GM23338 (cell line): ENCODE data around the gene GAPVD1. TPM values are rescaled to one million over a fixed set of nuclear protein-coding genes. Genes with fewer than 3 reads are reported as not detected.

ENCODE experiments used
- ATAC-seq: fragments of 200-7000 bp; cut with Tn5 transposase; 3 replicates; pipeline ENCODE4 v1.9.1; 2020
- DNase-seq: peaks from one replicate; pipeline ENCODE4 v3.0.0-alpha.2; 2015; ENCODE audit warnings: low spot score
- H2AFZ ChIP-seq: fragments of 200-600 bp; sonication (generic); 2 replicates; pipeline ENCODE4 v1.8.0; 2016; ENCODE audit warnings: antibody characterized with exemption, mild to moderate bottlenecking, moderate library complexity
- H3F3A ChIP-seq: fragments of 200-600 bp; sonication (generic); replicated peaks from 2 replicates; pipeline ENCODE4 v1.8.0; 2017; ENCODE audit warnings: antibody characterized with exemption, mixed run types, low read depth
- H3K27ac ChIP-seq: fragments of 200-600 bp; sonication (generic); 2 replicates; pipeline ENCODE4 v1.6.1; 2016; ENCODE audit warnings: low read depth
- H3K27me3 ChIP-seq: fragments of 200-600 bp; sonication (generic); 2 replicates; pipeline ENCODE4 v1.8.0; 2016; ENCODE audit warnings: mild to moderate bottlenecking, mixed run types, moderate library complexity; ENCODE audit not compliant: insufficient read depth
- H3K36me3 ChIP-seq: fragments of 200-600 bp; sonication (generic); 2 replicates; pipeline ENCODE4 v1.8.0; 2016; ENCODE audit warnings: mild to moderate bottlenecking; ENCODE audit not compliant: insufficient read depth
- H3K4me1 ChIP-seq: fragments of 200-600 bp; sonication (generic); 2 replicates; pipeline ENCODE4 v1.8.0; 2016; ENCODE audit warnings: mild to moderate bottlenecking, moderate library complexity; ENCODE audit not compliant: insufficient read depth
- H3K4me2 ChIP-seq: fragments of 200-600 bp; sonication (generic); 2 replicates; pipeline ENCODE4 v1.7.1; 2017; ENCODE audit warnings: mixed run types
- H3K4me3 ChIP-seq: fragments of 200-600 bp; sonication (generic); 2 replicates; pipeline ENCODE4 v1.6.1; 2016; ENCODE audit warnings: mixed run types
- H3K79me2 ChIP-seq: fragments of 200-600 bp; sonication (generic); replicated peaks from 2 replicates; pipeline ENCODE4 v1.8.0; 2017; ENCODE audit warnings: mild to moderate bottlenecking; ENCODE audit not compliant: insufficient read depth
- H3K9me2 ChIP-seq: fragments of 200-600 bp; sonication (generic); 2 replicates; pipeline ENCODE4 v1.8.0; 2017; ENCODE audit not compliant: insufficient read depth
- H4K20me1 ChIP-seq: fragments of 200-600 bp; sonication (generic); replicated peaks from 2 replicates; pipeline ENCODE4 v1.8.0; 2017; ENCODE audit warnings: mild to moderate bottlenecking; ENCODE audit not compliant: insufficient read depth
- H3K27ac Mint-ChIP-seq: 2 replicates; pipeline ENCODE4 v1.8.0; 2020; ENCODE audit warnings: inconsistent platforms, mild to moderate bottlenecking, moderate library complexity, mixed read lengths
- H3K27me3 Mint-ChIP-seq: 3 replicates; pipeline ENCODE4 v1.8.0; 2022; ENCODE audit warnings: low read depth, mild to moderate bottlenecking, moderate library complexity, mixed read lengths, inconsistent platforms; ENCODE audit not compliant: insufficient read depth, poor library complexity
- H3K36me3 Mint-ChIP-seq: 3 replicates; pipeline ENCODE4 v1.8.0; 2021; ENCODE audit warnings: low read depth, mild to moderate bottlenecking, inconsistent platforms, moderate library complexity, mixed read lengths
- H3K4me1 Mint-ChIP-seq: 3 replicates; pipeline ENCODE4 v1.8.0; 2020; ENCODE audit warnings: mild to moderate bottlenecking, inconsistent platforms, mixed read lengths
- H3K4me3 Mint-ChIP-seq: 3 replicates; pipeline ENCODE4 v1.8.0; 2021; ENCODE audit warnings: moderate library complexity, mild to moderate bottlenecking, inconsistent platforms, mixed read lengths
- H3K9me3 Mint-ChIP-seq: 3 replicates; pipeline ENCODE4 v1.8.0; 2020; ENCODE audit warnings: moderate library complexity, mild to moderate bottlenecking, inconsistent platforms, mixed read lengths
- CREB1 ChIP-seq: fragments of 250-450 bp; sonication (Bioruptor Pico); IDR thresholded peaks from 2 replicates; pipeline ENCODE4 v1.5.0; 2020; ENCODE audit warnings: low read depth, mild to moderate bottlenecking, moderate library complexity
- CTCF ChIP-seq, 2 experiments: fragments of 200-600 bp in 1 of 2; sonication (generic) in 1 of 2; conservative IDR thresholded peaks; 2 replicates each; pipeline versions ENCODE4 v1.5.1 to v1.6.1; 2016 to 2017; ENCODE audit warnings: antibody characterized with exemption in 2 of 2, low read depth in 2 of 2, mild to moderate bottlenecking in 2 of 2, moderate library complexity in 1 of 2
- EZH2 ChIP-seq: fragments of 200-600 bp; sonication (generic); IDR thresholded peaks from one replicate; pipeline ENCODE4 v1.8.0; 2017; ENCODE audit warnings: antibody characterized with exemption, mild to moderate bottlenecking, low read depth; ENCODE audit not compliant: unreplicated experiment
- EZH2phosphoT487 ChIP-seq: fragments of 200-600 bp; sonication (generic); IDR thresholded peaks from one replicate; pipeline ENCODE4 v1.8.1; 2018; ENCODE audit warnings: antibody characterized with exemption; ENCODE audit not compliant: unreplicated experiment
- NANOG ChIP-seq: IDR thresholded peaks from 2 replicates; pipeline ENCODE4 v1.6.1; 2016; ENCODE audit warnings: antibody characterized with exemption, borderline replicate concordance
- POLR2AphosphoS5 ChIP-seq: IDR thresholded peaks from 2 replicates; pipeline ENCODE4 v1.6.1; 2016; ENCODE audit warnings: antibody characterized with exemption, low read depth
- STAT1 ChIP-seq: IDR thresholded peaks from one replicate; pipeline ENCODE4 v1.6.1; 2016; ENCODE audit warnings: antibody characterized with exemption; ENCODE audit not compliant: unreplicated experiment
- ZNF114 ChIP-seq: fragments of 250-450 bp; sonication (Bioruptor Pico); IDR thresholded peaks from 2 replicates; pipeline ENCODE4 v1.5.0; 2020; ENCODE audit warnings: mild to moderate bottlenecking, moderate library complexity
- ZNF331 ChIP-seq: fragments of 250-450 bp; sonication (Bioruptor Pico); IDR thresholded peaks from 2 replicates; pipeline ENCODE4 v1.5.0; 2020; ENCODE audit warnings: low read depth, mild to moderate bottlenecking, moderate library complexity
- ZNF462 ChIP-seq: fragments of 250-450 bp; sonication (Bioruptor Pico); IDR thresholded peaks from 2 replicates; pipeline ENCODE4 v1.5.0; 2020; ENCODE audit warnings: mild to moderate bottlenecking, moderate library complexity
- polyA plus RNA-seq: library from polyadenylated mRNA; unstranded; fragments of >200 nt; fragmentation: Nextera tagmentation; extraction: Ambion mirVana; gene quantifications from 2 replicates; pipeline ENCODE4 v1.2.1, GENCODE V29; 2016
- total RNA-seq: library from RNA; depleted of rRNA; stranded (reverse); fragments of >200 nt; shearing (Covaris generic); gene quantifications from 2 replicates; pipeline ENCODE4 v1.2.3, GENCODE V29; 2014

Gene GAPVD1
- total and polyA plus RNA-seq, 2 experiments from 2014 or later, result 19.2 to 34.6 TPM

GRCh38 chr9:125341566-125341965 is 79.9 kb downstream of the GAPVD1 start (continued):
- TF ChIP-seq ZNF462 (CRISPR knock-in tag), result no peak
- no peak for TF ChIP-seq POLR2AphosphoS5
- TF ChIP-seq EZH2phosphoT487, result no peak
- TF ChIP-seq NANOG, result no peak

GRCh38 chr9:125343518-125344275 is 82.1 kb downstream of the GAPVD1 start:
- Histone ChIP-seq H3K4me3 (no peak overlapping the region), H3K27ac (no peak overlapping the region), H3F3A (no peaks in the 10 kb centered on the region), H3K79me2 (no peaks in the 10 kb centered on the region), H3K4me1 (peaks cover 20% of the 10 kb centered on the region), H3K27me3 (no peaks in the 10 kb centered on the region), H3K4me2 (no peak overlapping the region), H3K9me2 (no peaks in the 10 kb centered on the region; the same call in 1 of the 2 replicates), H4K20me1 (no peaks in the 10 kb centered on the region), H3K36me3 (0 out of 2 replicates have a peak, but pooled peaks cover 6% of the 10 kb centered on the region), H2AFZ (no peak overlapping the region)
- H3K36me3 Mint-ChIP-seq, result peaks cover 8% of the 10 kb centered on the region; the same call in 2 of the 3 replicates
- no peak overlapping the region for H3K27ac Mint-ChIP-seq
- H3K9me3 Mint-ChIP-seq, result no peaks in the 10 kb centered on the region
- H3K4me3 Mint-ChIP-seq, result no peak overlapping the region
- peaks cover 4% of the 10 kb centered on the region for H3K27me3 Mint-ChIP-seq
- H3K4me1 Mint-ChIP-seq, result peaks cover 23% of the 10 kb centered on the region
- peak; percentile 99 for ATAC-seq
- DNase-seq, result peak; percentile 74
- TF ChIP-seq ZNF114 (no peak), ZNF331 (CRISPR knock-in tag) (no peak), CTCF (conservative IDR thresholded peaks at IDR 0.05; ENCODE audit: low read depth in 2 of 2) (no peak), POLR2AphosphoS5 (no peak), STAT1 (no peak), EZH2 (no peak), EZH2phosphoT487 (no peak), CREB1 (CRISPR knock-in tag) (no peak)
